Epithelial cell of esophagus (primary cell): ENCODE results near the gene FXYD5.
A peak's percentile ranks its signal among the peaks of the same experiment; 100 is the strongest.

ENCODE experiments used
- DNase-seq: peaks from one replicate; pipeline ENCODE4 v3.0.0; 2010; ENCODE audit warnings: low read depth
- H3K4me3 ChIP-seq: 2 replicates; pipeline ENCODE4 v1.5.1; 2011; ENCODE audit warnings: mild to moderate bottlenecking, low read length, control low read depth
- CTCF ChIP-seq: IDR thresholded peaks from 2 replicates; pipeline ENCODE4 v1.5.1; 2011; ENCODE audit warnings: low read depth, mild to moderate bottlenecking, low read length, control low read depth, inconsistent platforms; ENCODE audit not compliant: insufficient read depth; ENCODE audit errors: missing control alignments

FXYD5 gene

GRCh38 chr19:35138305-35138892 is 16.1 kb upstream of the FXYD5 start, which contains the start of gene FXYD1:
Gene FXYD1 (plus strand): TSS chr19:35138824. CDS start chr19:35140080, 1,256 bp downstream.
- no peak for DNase-seq
- H3K4me3 ChIP-seq = no peak within 1 kb of the TSS
- TF ChIP-seq CTCF = no peak

- DNase-seq = no peak
- no peak for TF ChIP-seq CTCF
- no peak overlapping the region for H3K4me3 ChIP-seq
Observed at GRCh38 chr19:35140207-35140961, 14.2 kb upstream of the FXYD5 start.

GRCh38 chr19:35140962-35141836 is 13.3 kb upstream of the FXYD5 start:
- peak; percentile 94 for DNase-seq
- TF ChIP-seq CTCF = peak; percentile 60
- H3K4me3 ChIP-seq = no peak overlapping the region

GRCh38 chr19:35141837-35142605 is 12.5 kb upstream of the FXYD5 start:
- no peak overlapping the region for H3K4me3 ChIP-seq
- peak; percentile 0 for TF ChIP-seq CTCF
- no peak for DNase-seq

GRCh38 chr19:35142606-35143230 is 11.8 kb upstream of the FXYD5 start:
- no peak overlapping the region for H3K4me3 ChIP-seq
- peak; percentile 45 for TF ChIP-seq CTCF
- peak; percentile 43 for DNase-seq

- H3K4me3 ChIP-seq = no peak within 1 kb of the TSS
- DNase-seq = no peak
- TF ChIP-seq CTCF = no peak
Observed at GRCh38 chr19:35143231-35143715, 11.3 kb upstream of the FXYD5 start, which contains the start of gene FXYD7. Gene FXYD7 (plus strand): TSS chr19:35143255. CDS start chr19:35143334, 79 bp downstream.
